ENCODE data around the gene TMEM198.

TMEM198 gene

DNA sequence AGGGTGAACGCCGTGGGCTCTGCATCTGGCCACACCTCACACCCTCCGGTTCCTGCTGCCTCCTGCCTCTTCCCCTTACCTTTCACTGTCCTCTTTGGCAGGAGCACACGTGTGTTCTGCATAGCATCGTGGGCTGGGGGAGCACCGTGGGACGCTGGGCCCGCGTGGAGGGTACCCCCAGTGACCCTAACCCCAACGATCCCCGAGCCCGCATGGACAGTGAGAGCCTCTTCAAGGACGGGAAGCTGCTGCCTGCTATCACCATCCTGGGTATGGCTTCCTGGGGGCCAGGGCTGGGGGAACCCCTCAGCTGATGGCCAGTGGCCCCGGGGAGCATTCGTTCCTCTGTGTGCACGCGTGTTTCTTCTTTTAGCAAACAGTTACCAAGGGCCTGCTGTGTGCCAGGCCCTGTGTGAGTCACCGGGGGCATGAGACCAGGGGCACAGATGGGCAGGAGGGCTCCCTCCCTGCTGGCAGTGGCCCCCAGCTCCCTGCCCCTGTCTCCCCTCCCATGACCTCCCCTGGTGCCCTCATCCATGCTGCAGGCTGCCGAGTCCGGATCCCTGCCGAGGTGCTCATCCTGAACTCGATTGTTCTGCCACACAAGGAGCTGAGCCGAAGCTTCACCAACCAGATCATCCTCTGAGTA lies 37.6 kb upstream of the TMEM198 start:
- Histone ChIP-seq H3K4me1 (ENCODE audit: insufficient read depth, poor library complexity, severe bottlenecking) (no peaks in the 10 kb centered on the region), H3K27ac (ENCODE audit: poor library complexity, severe bottlenecking) (no peak overlapping the region), H3K4me3 (ENCODE audit: severe bottlenecking) (no peak overlapping the region), H3K36me3 (ENCODE audit: low read depth) (peaks cover 31% of the 10 kb centered on the region), H3K9me3 (ENCODE audit: severe bottlenecking) (no peaks in the 10 kb centered on the region), H3K27me3 (ENCODE audit: insufficient read depth, poor library complexity, severe bottlenecking) (peaks cover 18% of the 10 kb centered on the region)
- TF ChIP-seq, protein P1, sequence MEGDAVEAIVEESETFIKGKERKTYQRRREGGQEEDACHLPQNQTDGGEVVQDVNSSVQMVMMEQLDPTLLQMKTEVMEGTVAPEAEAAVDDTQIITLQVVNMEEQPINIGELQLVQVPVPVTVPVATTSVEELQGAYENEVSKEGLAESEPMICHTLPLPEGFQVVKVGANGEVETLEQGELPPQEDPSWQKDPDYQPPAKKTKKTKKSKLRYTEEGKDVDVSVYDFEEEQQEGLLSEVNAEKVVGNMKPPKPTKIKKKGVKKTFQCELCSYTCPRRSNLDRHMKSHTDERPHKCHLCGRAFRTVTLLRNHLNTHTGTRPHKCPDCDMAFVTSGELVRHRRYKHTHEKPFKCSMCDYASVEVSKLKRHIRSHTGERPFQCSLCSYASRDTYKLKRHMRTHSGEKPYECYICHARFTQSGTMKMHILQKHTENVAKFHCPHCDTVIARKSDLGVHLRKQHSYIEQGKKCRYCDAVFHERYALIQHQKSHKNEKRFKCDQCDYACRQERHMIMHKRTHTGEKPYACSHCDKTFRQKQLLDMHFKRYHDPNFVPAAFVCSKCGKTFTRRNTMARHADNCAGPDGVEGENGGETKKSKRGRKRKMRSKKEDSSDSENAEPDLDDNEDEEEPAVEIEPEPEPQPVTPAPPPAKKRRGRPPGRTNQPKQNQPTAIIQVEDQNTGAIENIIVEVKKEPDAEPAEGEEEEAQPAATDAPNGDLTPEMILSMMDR (IDR thresholded peaks at IDR 0.05; ENCODE audit: poor library complexity, severe bottlenecking) = no peak
- no peak for DNase-seq (ENCODE audit: low spot score)
- no peak for ATAC-seq (ENCODE audit: low read depth)

DNA sequence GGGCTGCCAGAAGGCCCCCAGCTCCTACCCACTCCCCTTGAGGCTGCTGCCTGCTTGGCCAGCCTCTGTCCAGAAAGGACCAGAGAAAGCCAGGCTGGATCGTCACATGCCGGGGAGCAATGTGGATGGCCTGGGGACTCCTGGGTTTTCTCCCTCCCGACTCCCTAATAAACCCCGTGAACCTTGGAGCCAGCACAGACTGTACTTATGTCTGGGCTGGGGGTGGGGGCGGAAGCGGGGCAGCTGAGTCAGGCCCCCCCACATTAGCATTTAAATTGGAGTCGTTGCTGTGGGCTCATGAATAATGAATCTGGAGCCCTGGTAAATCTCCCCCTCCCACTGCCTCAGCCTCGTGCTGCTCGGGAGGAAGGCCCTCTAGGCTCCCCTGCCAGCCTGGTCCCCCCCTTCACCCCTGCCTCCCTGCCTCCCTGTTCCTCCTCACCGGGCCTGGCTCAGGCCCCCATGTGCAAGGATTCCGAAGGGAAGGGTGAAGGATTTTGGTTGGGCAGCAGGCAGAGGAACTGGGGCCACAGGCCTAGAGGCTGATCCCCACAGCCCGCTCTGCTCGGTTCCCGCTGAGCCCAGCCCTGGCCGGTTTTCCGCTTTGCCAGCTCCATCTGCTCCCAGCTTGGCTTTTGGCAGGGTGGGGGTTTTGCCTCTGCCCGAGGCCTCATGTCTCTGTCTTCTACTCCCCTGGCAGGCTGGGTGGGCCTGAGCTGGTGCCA lies 36.9 kb upstream of the TMEM198 start:
- no peaks in the 10 kb centered on the region for H3K9me3 ChIP-seq (ENCODE audit: severe bottlenecking)
- no peak overlapping the region for H3K27ac ChIP-seq (ENCODE audit: poor library complexity, severe bottlenecking)
- TF ChIP-seq, protein P1 (IDR thresholded peaks at IDR 0.05; ENCODE audit: poor library complexity, severe bottlenecking) = no peak
- DNase-seq (ENCODE audit: low spot score) (no peak), ATAC-seq (ENCODE audit: low read depth) (no peak)
- no peaks in the 10 kb centered on the region for H3K4me1 ChIP-seq (ENCODE audit: insufficient read depth, poor library complexity, severe bottlenecking)
- H3K36me3 ChIP-seq (ENCODE audit: low read depth) = peaks cover 24% of the 10 kb centered on the region
- peaks cover 22% of the 10 kb centered on the region for H3K27me3 ChIP-seq (ENCODE audit: insufficient read depth, poor library complexity, severe bottlenecking)
- H3K4me3 ChIP-seq (ENCODE audit: severe bottlenecking) = no peak overlapping the region

DNA sequence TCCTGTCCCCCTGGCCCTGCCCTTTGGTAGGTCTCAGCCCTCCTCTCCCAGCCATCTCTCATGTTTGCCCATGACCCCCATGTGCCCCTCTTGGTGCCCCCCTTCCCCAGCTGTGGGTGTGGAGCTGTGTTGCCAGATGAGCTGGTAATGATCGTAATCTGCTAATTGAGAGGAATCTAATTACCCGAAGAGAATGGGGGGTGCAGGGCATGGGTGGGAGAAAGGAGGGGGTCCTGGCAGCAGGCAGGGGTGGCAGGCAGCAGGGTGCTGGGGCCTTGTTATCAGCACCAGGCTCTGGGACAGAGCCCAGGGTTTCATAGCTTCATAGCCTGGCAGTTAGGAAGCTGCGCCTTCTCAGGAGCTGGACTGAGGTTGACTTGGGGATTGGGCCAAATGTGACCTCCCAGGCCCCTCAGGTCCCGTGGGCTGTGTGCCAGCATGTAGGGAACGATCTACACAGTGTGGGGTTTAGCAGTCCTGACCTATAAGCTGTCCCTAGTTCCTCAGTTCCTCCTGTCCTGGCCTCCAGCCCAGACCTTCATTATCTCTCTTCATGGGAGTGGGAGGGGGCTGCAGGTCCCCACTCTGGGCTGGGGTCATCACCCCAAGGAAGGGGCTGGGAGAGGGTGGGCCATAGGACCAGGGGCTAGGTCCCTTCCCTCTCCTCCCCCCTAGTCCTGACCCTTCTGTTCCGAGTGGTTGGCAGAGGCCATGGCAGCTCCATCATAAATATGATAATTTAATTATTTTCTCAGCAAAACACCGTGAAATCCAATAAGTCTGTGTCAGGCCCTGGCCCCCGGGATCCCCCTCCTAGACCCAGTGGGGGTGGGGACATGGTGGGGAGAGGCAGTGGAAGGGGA lies 36.0 kb upstream of the TMEM198 start:
- no peak overlapping the region for H3K27ac ChIP-seq (ENCODE audit: poor library complexity, severe bottlenecking)

DNA sequence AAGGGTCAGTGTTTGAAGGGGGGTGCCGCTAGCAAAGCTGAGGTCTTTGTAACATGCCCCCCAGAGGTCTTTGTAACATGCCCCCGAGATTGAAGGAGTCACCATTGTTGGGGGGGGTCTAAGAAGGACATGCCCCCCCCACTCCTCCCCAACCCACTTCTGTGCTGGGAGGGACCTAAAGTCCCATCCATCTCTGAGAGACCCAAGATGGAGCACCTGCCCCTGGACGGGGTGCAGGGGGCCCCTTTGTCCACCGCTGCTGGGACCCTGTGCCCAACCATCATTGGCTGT lies 35.4 kb upstream of the TMEM198 start:
- DNase-seq (ENCODE audit: low spot score) (no peak), ATAC-seq (ENCODE audit: low read depth) (no peak)
- H3K9me3 ChIP-seq (ENCODE audit: severe bottlenecking) = no peaks in the 10 kb centered on the region
- peaks cover 12% of the 10 kb centered on the region for H3K36me3 ChIP-seq (ENCODE audit: low read depth)
- TF ChIP-seq, protein P1 (IDR thresholded peaks at IDR 0.05; ENCODE audit: poor library complexity, severe bottlenecking) = no peak
- no peak overlapping the region for H3K27ac ChIP-seq (ENCODE audit: poor library complexity, severe bottlenecking)
- no peaks in the 10 kb centered on the region for H3K4me1 ChIP-seq (ENCODE audit: insufficient read depth, poor library complexity, severe bottlenecking)
- no peak overlapping the region for H3K4me3 ChIP-seq (ENCODE audit: severe bottlenecking)
- H3K27me3 ChIP-seq (ENCODE audit: insufficient read depth, poor library complexity, severe bottlenecking) = peaks cover 36% of the 10 kb centered on the region

More for the DNA sequence above, 36.0 kb upstream of the TMEM198 start:
- Histone ChIP-seq H3K9me3 (ENCODE audit: severe bottlenecking) (no peaks in the 10 kb centered on the region), H3K27me3 (ENCODE audit: insufficient read depth, poor library complexity, severe bottlenecking) (peaks cover 30% of the 10 kb centered on the region), H3K4me1 (ENCODE audit: insufficient read depth, poor library complexity, severe bottlenecking) (no peaks in the 10 kb centered on the region), H3K36me3 (ENCODE audit: low read depth) (peaks cover 16% of the 10 kb centered on the region), H3K4me3 (ENCODE audit: severe bottlenecking) (no peak overlapping the region)
- ATAC-seq (ENCODE audit: low read depth) (no peak), DNase-seq (ENCODE audit: low spot score) (no peak)
- TF ChIP-seq, protein P1 (IDR thresholded peaks at IDR 0.05; ENCODE audit: poor library complexity, severe bottlenecking) = no peak
